ENCODE data around the gene CDK6.

CDK6 gene

GRCh38 chr7:92725161-92725925 lies 111.0 kb downstream of the CDK6 start:
- DNase-seq (ENCODE audit: low read depth), result no peak
- no peak for TF ChIP-seq CTCF (IDR thresholded peaks at IDR 0.05; ENCODE audit: low read depth, low read length, missing control alignments)

GRCh38 chr7:92723943-92724342 lies 112.4 kb downstream of the CDK6 start:
- in situ Hi-C loops (cut with HindIII; ENCODE audit: low sequenced_read_pairs), result no loop called here
- TF ChIP-seq CTCF (IDR thresholded peaks at IDR 0.05; ENCODE audit: low read depth, low read length, missing control alignments), result no peak
- no peak overlapping the region for H3K4me3 ChIP-seq (ENCODE audit: low read depth, low read length)
- DNase-seq (ENCODE audit: low read depth), result no peak

More at GRCh38 chr7:92725161-92725925, 111.0 kb downstream of the CDK6 start:
- in situ Hi-C loops (cut with HindIII; ENCODE audit: low sequenced_read_pairs), result no loop called here
- no peak overlapping the region for H3K4me3 ChIP-seq (ENCODE audit: low read depth, low read length)

GRCh38 chr7:92723205-92723604 lies 113.2 kb downstream of the CDK6 start:
- no peak for DNase-seq (ENCODE audit: low read depth)
- no peak overlapping the region for H3K4me3 ChIP-seq (ENCODE audit: low read depth, low read length)
- in situ Hi-C loops (cut with HindIII; ENCODE audit: low sequenced_read_pairs), result no loop called here
- TF ChIP-seq CTCF (IDR thresholded peaks at IDR 0.05; ENCODE audit: low read depth, low read length, missing control alignments), result no peak

- H3K4me3 ChIP-seq (ENCODE audit: low read depth, low read length), result no peak overlapping the region
- no peak for TF ChIP-seq CTCF (IDR thresholded peaks at IDR 0.05; ENCODE audit: low read depth, low read length, missing control alignments)
- in situ Hi-C loops (cut with HindIII; ENCODE audit: low sequenced_read_pairs), result no loop called here
- no peak for DNase-seq (ENCODE audit: low read depth)
These were observed 113.8 kb downstream of the CDK6 start for GRCh38 chr7:92722541-92722940.

GRCh38 chr7:92720604-92721350 lies 115.6 kb downstream of the CDK6 start:
- no peak overlapping the region for H3K4me3 ChIP-seq (ENCODE audit: low read depth, low read length)
- peak; percentile 2 for TF ChIP-seq CTCF (IDR thresholded peaks at IDR 0.05; ENCODE audit: low read depth, low read length, missing control alignments)
- DNase-seq (ENCODE audit: low read depth), result no peak
- in situ Hi-C loops (cut with HindIII; ENCODE audit: low sequenced_read_pairs), result no loop called here

- peak; percentile 78 for DNase-seq (ENCODE audit: low read depth)
- in situ Hi-C loops (cut with HindIII; ENCODE audit: low sequenced_read_pairs), result no loop called here
- peak overlapping the region; percentile 40 for H3K4me3 ChIP-seq (ENCODE audit: low read depth, low read length)
- TF ChIP-seq CTCF (IDR thresholded peaks at IDR 0.05; ENCODE audit: low read depth, low read length, missing control alignments), result no peak
These were observed 118.2 kb downstream of the CDK6 start for GRCh38 chr7:92717993-92718716.
